Stomach smooth muscle (tissue), 2 donors: Measurements from ENCODE around the gene MYO3B.

ENCODE experiments used
- H3K27ac ChIP-seq: one replicate; pipeline ENCODE4 v1.7.0; 2013; ENCODE audit warnings: mild to moderate bottlenecking, low read length, inconsistent platforms
- H3K27me3 ChIP-seq, 2 donors: one replicate each; pipeline ENCODE4 v1.7.0; 2013; ENCODE audit warnings: low read length in 2 of 2; ENCODE audit not compliant: insufficient read depth in 2 of 2, control insufficient read depth in 1 of 2
- H3K36me3 ChIP-seq, 2 donors: one replicate each; pipeline ENCODE4 v1.7.0; 2013; ENCODE audit warnings: low read length in 2 of 2; ENCODE audit not compliant: control insufficient read depth in 2 of 2, insufficient read depth in 2 of 2
- H3K4me1 ChIP-seq: one replicate; pipeline ENCODE4 v1.7.0; 2013; ENCODE audit warnings: low read length; ENCODE audit not compliant: control insufficient read depth, insufficient read depth
- H3K4me3 ChIP-seq, 2 donors: one replicate each; pipeline ENCODE4 v1.7.0; 2013; ENCODE audit warnings: low read length in 2 of 2
- H3K9ac ChIP-seq, 2 donors: one replicate each; pipeline ENCODE4 v1.7.0; 2013; ENCODE audit warnings: low read length in 2 of 2, mild to moderate bottlenecking in 1 of 2
- H3K9me3 ChIP-seq, 2 donors: one replicate each; pipeline ENCODE4 v1.7.0; 2013; ENCODE audit warnings: low read length in 2 of 2; ENCODE audit not compliant: control insufficient read depth in 2 of 2
- donor health status: healthy.
- donor health status: Pancreatic carcinoma.

Gene MYO3B

GRCh38 chr2:170235860-170236679 is 58.1 kb downstream of the MYO3B start:
- H3K27ac ChIP-seq, result no peak overlapping the region

DNA sequence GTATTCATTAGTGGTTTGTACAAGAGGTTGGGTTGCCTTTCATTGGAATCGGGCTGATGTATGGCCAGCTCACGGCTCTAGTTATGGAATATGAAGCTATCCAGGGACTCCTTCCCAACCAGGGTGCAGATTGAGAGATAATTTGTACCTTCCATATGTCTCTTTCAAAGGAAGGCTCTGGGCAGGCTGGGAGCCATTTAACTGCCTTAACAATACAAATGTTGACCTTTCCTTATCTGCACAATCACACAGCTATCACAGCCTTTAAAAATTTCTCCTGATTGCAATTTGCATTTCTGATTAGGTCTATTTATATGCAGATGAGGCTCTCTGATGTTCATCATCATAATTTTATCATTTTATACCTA is 58.7 kb downstream of the MYO3B start:
- no peaks in the 10 kb centered on the region for H3K4me1 ChIP-seq
- H3K4me3 ChIP-seq, result no peak overlapping the region
- H3K27ac ChIP-seq, result no peak overlapping the region
- H3K27me3 ChIP-seq, result peaks cover 3 to 7% of the 10 kb centered on the region in 2 donors
- no peaks in the 10 kb centered on the region for H3K9me3 ChIP-seq
- H3K9ac ChIP-seq, result no peak overlapping the region
- H3K36me3 ChIP-seq, result no peaks in the 10 kb centered on the region

More at GRCh38 chr2:170235860-170236679, 58.1 kb downstream of the MYO3B start:
- no peak overlapping the region for H3K9ac ChIP-seq
- no peaks in the 10 kb centered on the region for H3K9me3 ChIP-seq
- no peak overlapping the region for H3K4me3 ChIP-seq
- no peaks in the 10 kb centered on the region for H3K36me3 ChIP-seq
- H3K4me1 ChIP-seq, result no peaks in the 10 kb centered on the region
- peaks cover 3 to 7% of the 10 kb centered on the region in 2 donors for H3K27me3 ChIP-seq

GRCh38 chr2:170237572-170238120 is 59.7 kb downstream of the MYO3B start:
- H3K4me3 ChIP-seq, result no peak overlapping the region
- no peaks in the 10 kb centered on the region for H3K4me1 ChIP-seq
- H3K27ac ChIP-seq, result no peak overlapping the region
- H3K27me3 ChIP-seq, result peaks cover 3 to 7% of the 10 kb centered on the region in 2 donors
- no peaks in the 10 kb centered on the region for H3K36me3 ChIP-seq
- no peak overlapping the region for H3K9ac ChIP-seq
- H3K9me3 ChIP-seq, result no peaks in the 10 kb centered on the region

GRCh38 chr2:170238776-170239175 is 60.8 kb downstream of the MYO3B start:
- Histone ChIP-seq H3K4me1 (no peaks in the 10 kb centered on the region), H3K27me3 (peaks cover 3 to 7% of the 10 kb centered on the region in 2 donors), H3K9ac (no peak overlapping the region), H3K36me3 (no peaks in the 10 kb centered on the region), H3K4me3 (no peak overlapping the region), H3K9me3 (no peaks in the 10 kb centered on the region), H3K27ac (no peak overlapping the region)

- Histone ChIP-seq H3K4me1 (no peaks in the 10 kb centered on the region), H3K36me3 (no peaks in the 10 kb centered on the region), H3K9ac (no peak overlapping the region), H3K4me3 (no peak overlapping the region), H3K27ac (no peak overlapping the region), H3K9me3 (no peaks in the 10 kb centered on the region), H3K27me3 (peaks cover 3 to 8% of the 10 kb centered on the region in 2 donors)
Observed at GRCh38 chr2:170240629-170241028, 62.7 kb downstream of the MYO3B start.

GRCh38 chr2:170241756-170242155 is 63.8 kb downstream of the MYO3B start:
- no peaks in the 10 kb centered on the region for H3K9me3 ChIP-seq
- H3K4me3 ChIP-seq, result no peak overlapping the region
- no peaks in the 10 kb centered on the region for H3K4me1 ChIP-seq
- H3K27me3 ChIP-seq, result peaks cover 3 to 8% of the 10 kb centered on the region in 2 donors
- no peaks in the 10 kb centered on the region for H3K36me3 ChIP-seq
- H3K27ac ChIP-seq, result no peak overlapping the region
- no peak overlapping the region for H3K9ac ChIP-seq

GRCh38 chr2:170243118-170243837 is 65.3 kb downstream of the MYO3B start:
- Histone ChIP-seq H3K27me3 (peaks cover 3 to 8% of the 10 kb centered on the region in 2 donors), H3K9me3 (no peaks in the 10 kb centered on the region), H3K27ac (no peak overlapping the region), H3K4me1 (no peaks in the 10 kb centered on the region), H3K4me3 (no peak overlapping the region), H3K9ac (no peak overlapping the region), H3K36me3 (no peaks in the 10 kb centered on the region)

DNA sequence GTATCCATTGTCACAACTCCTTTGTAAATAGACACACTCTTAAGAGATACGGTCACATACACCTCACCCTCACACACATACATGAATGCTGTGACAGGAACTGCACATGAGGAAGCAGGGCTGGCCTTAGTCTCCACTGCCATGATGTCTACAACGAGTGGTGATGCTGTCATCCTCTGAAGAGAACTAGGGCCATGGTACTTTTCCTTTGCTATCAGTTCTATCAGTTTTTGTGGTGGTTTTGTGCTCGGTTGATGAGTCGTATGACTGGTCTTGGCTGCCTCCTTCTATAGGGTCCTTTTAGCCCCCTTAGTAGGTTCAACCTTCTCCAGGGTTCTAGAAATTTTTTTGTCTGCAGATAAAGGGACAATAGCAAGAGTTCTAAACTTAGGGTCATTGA is 66.0 kb downstream of the MYO3B start:
- Histone ChIP-seq H3K36me3 (no peaks in the 10 kb centered on the region), H3K4me3 (no peak overlapping the region), H3K27me3 (peaks cover 0 to 4% of the 10 kb centered on the region in 2 donors), H3K4me1 (no peaks in the 10 kb centered on the region), H3K27ac (no peak overlapping the region), H3K9me3 (no peaks in the 10 kb centered on the region), H3K9ac (no peak overlapping the region)

DNA sequence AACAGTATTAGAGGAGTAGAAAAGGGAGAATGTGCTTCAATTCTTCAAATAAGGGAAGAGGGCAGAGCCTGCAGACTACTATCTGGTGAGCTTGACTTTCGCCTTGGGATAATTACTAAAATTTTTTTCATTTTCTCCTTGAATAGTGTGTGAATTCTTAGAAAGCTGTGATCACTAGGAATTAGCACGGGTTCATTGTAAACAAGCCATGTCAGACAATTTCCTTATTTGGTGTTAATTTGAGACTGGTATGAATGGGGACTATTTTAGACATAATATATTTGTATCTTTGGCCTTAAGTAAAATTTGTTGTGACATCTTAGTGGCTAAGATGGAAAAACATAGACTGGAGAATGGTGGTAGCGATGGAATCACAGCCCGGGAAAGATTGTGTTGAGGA is 66.6 kb downstream of the MYO3B start:
- no peak overlapping the region for H3K9ac ChIP-seq
- H3K4me1 ChIP-seq, result no peaks in the 10 kb centered on the region
- H3K4me3 ChIP-seq, result no peak overlapping the region
- H3K9me3 ChIP-seq, result no peaks in the 10 kb centered on the region
- no peak overlapping the region for H3K27ac ChIP-seq
- no peaks in the 10 kb centered on the region for H3K36me3 ChIP-seq
- peaks cover 0 to 2% of the 10 kb centered on the region in 2 donors for H3K27me3 ChIP-seq

DNA sequence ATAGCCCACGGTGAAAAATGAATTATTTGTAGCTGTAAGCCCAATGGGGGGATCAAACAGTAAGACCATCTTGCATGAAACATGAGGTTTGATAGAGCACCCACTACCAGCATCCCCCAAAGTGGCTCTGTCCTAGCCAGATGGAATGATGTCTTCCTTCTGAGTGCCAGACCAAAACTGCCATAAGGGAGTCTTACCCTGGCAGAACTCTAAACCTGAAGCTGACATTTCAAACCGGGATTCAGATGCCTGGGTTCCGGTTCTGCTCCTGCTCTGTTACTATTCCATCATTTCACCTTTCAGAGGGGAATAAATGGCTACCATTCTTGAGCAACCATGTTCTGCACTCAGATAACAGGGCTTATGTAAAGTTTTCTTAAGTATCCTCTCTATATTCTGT is 67.4 kb downstream of the MYO3B start:
- H3K27me3 ChIP-seq, result peaks cover 0 to 2% of the 10 kb centered on the region in 2 donors
- no peaks in the 10 kb centered on the region for H3K36me3 ChIP-seq
- no peak overlapping the region for H3K9ac ChIP-seq
- H3K9me3 ChIP-seq, result no peaks in the 10 kb centered on the region
- H3K27ac ChIP-seq, result no peak overlapping the region
- no peak overlapping the region for H3K4me3 ChIP-seq
- no peaks in the 10 kb centered on the region for H3K4me1 ChIP-seq
